HepG2 (cell line): ENCODE data around the gene ACTN4. TPM values are rescaled to one million over a fixed set of nuclear protein-coding genes. Genes with fewer than 3 reads are reported as not detected.

ENCODE experiments used
- ARNT ChIP-seq: fragments of 450-650 bp; IDR thresholded peaks from 2 replicates; pipeline ENCODE4 v1.6.1; 2017
- BCL6 ChIP-seq: IDR thresholded peaks from 2 replicates; pipeline ENCODE4 v1.6.1; 2016; ENCODE audit warnings: missing genetic modification reagents, missing compliant biosample characterization
- ELF4 ChIP-seq: sonication (generic); formaldehyde crosslinking; IDR thresholded peaks from 2 replicates; pipeline ENCODE4 v1.5.0; 2020; ENCODE audit warnings: missing genetic modification reagents, mild to moderate bottlenecking, moderate library complexity, borderline replicate concordance
- HHEX ChIP-seq: IDR thresholded peaks from 2 replicates; pipeline ENCODE4 v1.6.1; 2016; ENCODE audit warnings: control low read depth
- HNF4G ChIP-seq, 2 experiments: sonication (generic) in 1 of 2; formaldehyde crosslinking in 1 of 2; IDR thresholded peaks; 2 replicates each; pipeline versions ENCODE4 v1.4.0 to v1.6.1; 2011 to 2020; ENCODE audit warnings: borderline replicate concordance in 2 of 2, low read depth in 2 of 2, mild to moderate bottlenecking in 2 of 2, low read length in 1 of 2, missing genetic modification reagents in 1 of 2, moderate library complexity in 1 of 2
- IRF2 ChIP-seq: IDR thresholded peaks from 2 replicates; pipeline ENCODE4 v1.6.1; 2018; ENCODE audit warnings: missing genetic modification reagents, missing compliant biosample characterization
- RORA ChIP-seq: sonication (generic); formaldehyde crosslinking; IDR thresholded peaks from 2 replicates; pipeline ENCODE4 v1.5.0; 2020; ENCODE audit warnings: mild to moderate bottlenecking, missing genetic modification reagents, moderate library complexity
- TEAD3 ChIP-seq: optimal IDR thresholded peaks from 2 replicates; pipeline ENCODE3; 2016; ENCODE audit warnings: borderline replicate concordance
- ZIK1 ChIP-seq: sonication (generic); formaldehyde crosslinking; IDR thresholded peaks from 2 replicates; pipeline ENCODE4 v1.5.0; 2020; ENCODE audit warnings: mild to moderate bottlenecking, low read depth, missing genetic modification reagents, borderline replicate concordance
- ZKSCAN1 ChIP-seq: fragments of 150-350 bp; IDR thresholded peaks from 2 replicates; pipeline ENCODE4 v1.6.1; 2014; ENCODE audit warnings: low read length
- ZNF207 ChIP-seq: fragments of 450-650 bp; IDR thresholded peaks from 2 replicates; pipeline ENCODE4 v1.6.1; 2016; ENCODE audit warnings: antibody characterized with exemption, borderline replicate concordance
- ZNF350 ChIP-seq: sonication (generic); formaldehyde crosslinking; IDR thresholded peaks from 2 replicates; pipeline ENCODE4 v1.4.0; 2020; ENCODE audit warnings: mild to moderate bottlenecking, low read depth, missing genetic modification reagents, borderline replicate concordance
- ZNF460 ChIP-seq: sonication (generic); formaldehyde crosslinking; IDR thresholded peaks from 2 replicates; pipeline ENCODE4 v1.5.1; 2020; ENCODE audit warnings: missing genetic modification reagents, mild to moderate bottlenecking, borderline replicate concordance
- ZNF773 ChIP-seq: sonication (generic); formaldehyde crosslinking; IDR thresholded peaks from 2 replicates; pipeline ENCODE4 v1.4.0; 2020; ENCODE audit warnings: missing genetic modification reagents, borderline replicate concordance
- ZNF781 ChIP-seq: sonication (generic); formaldehyde crosslinking; IDR thresholded peaks from 2 replicates; pipeline ENCODE4 v1.5.1; 2020; ENCODE audit warnings: borderline replicate concordance, mild to moderate bottlenecking, missing genetic modification reagents; ENCODE audit errors: not compliant biosample characterization
- ZNF782 ChIP-seq: sonication (generic); formaldehyde crosslinking; IDR thresholded peaks from 2 replicates; pipeline ENCODE4 v1.4.0; 2020; ENCODE audit warnings: missing genetic modification reagents, mild to moderate bottlenecking, borderline replicate concordance
- polyA plus RNA-seq, 8 experiments: library from polyadenylated mRNA; depleted of rRNA in 3 of 8; stranded (reverse) in 7 of 8; unstranded in 1 of 8; fragments of >200 nt; fragmentation: Illumina TruSeq in 4 of 8; extraction: Trizol in 4 of 8; gene quantifications; 2 replicates each; pipeline versions ENCODE4 v1.2.1 to v1.2.3, GENCODE V29; 2011 to 2016; ENCODE audit warnings: low read depth in 4 of 8, missing spikeins in 1 of 8, mixed read lengths in 1 of 8; ENCODE audit not compliant: insufficient read depth in 1 of 8
- total RNA-seq, 5 experiments: library from RNA; depleted of rRNA; stranded (reverse); fragments of >200 nt; fragmentation: Illumina TruSeq; extraction: Trizol; gene quantifications; 2 replicates each; pipeline ENCODE4 v1.2.3, GENCODE V29; 2016; ENCODE audit warnings: low read depth in 1 of 5
- TF ChIP-seq, protein P1 (sequence below): sonication (generic); formaldehyde crosslinking; IDR thresholded peaks from 2 replicates; pipeline ENCODE4 v1.8.1; 2022; ENCODE audit warnings: mild to moderate bottlenecking, missing genetic modification reagents
- TF ChIP-seq, protein P2 (sequence below): sonication (generic); formaldehyde crosslinking; conservative IDR thresholded peaks from 2 replicates; pipeline ENCODE4 v1.4.0; 2020; ENCODE audit warnings: mild to moderate bottlenecking, missing genetic modification reagents, moderate library complexity
- TF ChIP-seq, protein P3 (sequence below): sonication (generic); formaldehyde crosslinking; IDR thresholded peaks from 2 replicates; pipeline ENCODE4 v1.4.0; 2020; ENCODE audit warnings: missing genetic modification reagents
- TF ChIP-seq, protein P4 (sequence below): sonication (generic); formaldehyde crosslinking; IDR thresholded peaks from 2 replicates; pipeline ENCODE4 v1.5.0; 2020; ENCODE audit warnings: missing genetic modification reagents, mild to moderate bottlenecking, borderline replicate concordance
- TF ChIP-seq, protein P5 (sequence below): sonication (generic); formaldehyde crosslinking; IDR thresholded peaks from 2 replicates; pipeline ENCODE4 v1.4.0; 2020; ENCODE audit warnings: mild to moderate bottlenecking, missing genetic modification reagents

The ACTN4 gene
- total and polyA plus RNA-seq, 2 of the 13 experiments (the other 11 are each of a cell fraction or from before 2014, with no cell fraction given) = 171 to 192 TPM

GRCh38 chr19:38701455-38702063, 54.1 kb downstream of the ACTN4 start (continued):
- TF ChIP-seq, protein P1, sequence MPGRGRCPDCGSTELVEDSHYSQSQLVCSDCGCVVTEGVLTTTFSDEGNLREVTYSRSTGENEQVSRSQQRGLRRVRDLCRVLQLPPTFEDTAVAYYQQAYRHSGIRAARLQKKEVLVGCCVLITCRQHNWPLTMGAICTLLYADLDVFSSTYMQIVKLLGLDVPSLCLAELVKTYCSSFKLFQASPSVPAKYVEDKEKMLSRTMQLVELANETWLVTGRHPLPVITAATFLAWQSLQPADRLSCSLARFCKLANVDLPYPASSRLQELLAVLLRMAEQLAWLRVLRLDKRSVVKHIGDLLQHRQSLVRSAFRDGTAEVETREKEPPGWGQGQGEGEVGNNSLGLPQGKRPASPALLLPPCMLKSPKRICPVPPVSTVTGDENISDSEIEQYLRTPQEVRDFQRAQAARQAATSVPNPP (CRISPR knock-in tag) = peak; percentile 9; the same call in 1 of the 2 replicates
- TF ChIP-seq HNF4G (IDR thresholded peaks at IDR 0.05; ENCODE audit: borderline replicate concordance, low read depth, low read length) = peak; percentile 100
- TF ChIP-seq HNF4G (CRISPR knock-in tag; IDR thresholded peaks at IDR 0.05; ENCODE audit: borderline replicate concordance, low read depth) = peak; percentile 100
- TF ChIP-seq TEAD3 = peak; percentile 78
- 0 out of 2 replicates have a peak, but pooled peaks have one; percentile 51 for TF ChIP-seq ELF4 (CRISPR knock-in tag)
- TF ChIP-seq, protein P2, sequence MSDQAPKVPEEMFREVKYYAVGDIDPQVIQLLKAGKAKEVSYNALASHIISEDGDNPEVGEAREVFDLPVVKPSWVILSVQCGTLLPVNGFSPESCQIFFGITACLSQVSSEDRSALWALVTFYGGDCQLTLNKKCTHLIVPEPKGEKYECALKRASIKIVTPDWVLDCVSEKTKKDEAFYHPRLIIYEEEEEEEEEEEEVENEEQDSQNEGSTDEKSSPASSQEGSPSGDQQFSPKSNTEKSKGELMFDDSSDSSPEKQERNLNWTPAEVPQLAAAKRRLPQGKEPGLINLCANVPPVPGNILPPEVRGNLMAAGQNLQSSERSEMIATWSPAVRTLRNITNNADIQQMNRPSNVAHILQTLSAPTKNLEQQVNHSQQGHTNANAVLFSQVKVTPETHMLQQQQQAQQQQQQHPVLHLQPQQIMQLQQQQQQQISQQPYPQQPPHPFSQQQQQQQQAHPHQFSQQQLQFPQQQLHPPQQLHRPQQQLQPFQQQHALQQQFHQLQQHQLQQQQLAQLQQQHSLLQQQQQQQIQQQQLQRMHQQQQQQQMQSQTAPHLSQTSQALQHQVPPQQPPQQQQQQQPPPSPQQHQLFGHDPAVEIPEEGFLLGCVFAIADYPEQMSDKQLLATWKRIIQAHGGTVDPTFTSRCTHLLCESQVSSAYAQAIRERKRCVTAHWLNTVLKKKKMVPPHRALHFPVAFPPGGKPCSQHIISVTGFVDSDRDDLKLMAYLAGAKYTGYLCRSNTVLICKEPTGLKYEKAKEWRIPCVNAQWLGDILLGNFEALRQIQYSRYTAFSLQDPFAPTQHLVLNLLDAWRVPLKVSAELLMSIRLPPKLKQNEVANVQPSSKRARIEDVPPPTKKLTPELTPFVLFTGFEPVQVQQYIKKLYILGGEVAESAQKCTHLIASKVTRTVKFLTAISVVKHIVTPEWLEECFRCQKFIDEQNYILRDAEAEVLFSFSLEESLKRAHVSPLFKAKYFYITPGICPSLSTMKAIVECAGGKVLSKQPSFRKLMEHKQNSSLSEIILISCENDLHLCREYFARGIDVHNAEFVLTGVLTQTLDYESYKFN = peak; percentile 99
- no peak for TF ChIP-seq ZNF207
- TF ChIP-seq, protein P3, sequence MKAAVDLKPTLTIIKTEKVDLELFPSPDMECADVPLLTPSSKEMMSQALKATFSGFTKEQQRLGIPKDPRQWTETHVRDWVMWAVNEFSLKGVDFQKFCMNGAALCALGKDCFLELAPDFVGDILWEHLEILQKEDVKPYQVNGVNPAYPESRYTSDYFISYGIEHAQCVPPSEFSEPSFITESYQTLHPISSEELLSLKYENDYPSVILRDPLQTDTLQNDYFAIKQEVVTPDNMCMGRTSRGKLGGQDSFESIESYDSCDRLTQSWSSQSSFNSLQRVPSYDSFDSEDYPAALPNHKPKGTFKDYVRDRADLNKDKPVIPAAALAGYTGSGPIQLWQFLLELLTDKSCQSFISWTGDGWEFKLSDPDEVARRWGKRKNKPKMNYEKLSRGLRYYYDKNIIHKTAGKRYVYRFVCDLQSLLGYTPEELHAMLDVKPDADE = 0 out of 2 replicates have a peak, but pooled peaks have one; percentile 53
- TF ChIP-seq ZNF773 (CRISPR knock-in tag) = no peak
- no peak for TF ChIP-seq HHEX (CRISPR knock-in tag)
- TF ChIP-seq ZNF781 (CRISPR knock-in tag) = no peak
- TF ChIP-seq ZNF460 (CRISPR knock-in tag) = peak; percentile 18; the same call in 1 of the 2 replicates
- peak; percentile 75 for TF ChIP-seq ZIK1
- TF ChIP-seq, protein P4, sequence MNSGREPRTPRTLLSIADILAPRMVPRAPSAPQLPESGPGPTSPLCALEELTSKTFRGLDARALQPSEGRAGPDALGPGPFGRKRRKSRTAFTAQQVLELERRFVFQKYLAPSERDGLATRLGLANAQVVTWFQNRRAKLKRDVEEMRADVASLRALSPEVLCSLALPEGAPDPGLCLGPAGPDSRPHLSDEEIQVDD (CRISPR knock-in tag) = no peak
- TF ChIP-seq ZKSCAN1 = no peak
- 0 out of 2 replicates have a peak, but pooled peaks have one; percentile 80 for TF ChIP-seq ZNF782 (CRISPR knock-in tag)
- peak; percentile 77 for TF ChIP-seq BCL6
- TF ChIP-seq RORA (CRISPR knock-in tag) = no peak
- no peak for TF ChIP-seq ARNT
- TF ChIP-seq ZNF350 (CRISPR knock-in tag) = peak; percentile 90
- peak; percentile 68 for TF ChIP-seq IRF2 (CRISPR knock-in tag)
- TF ChIP-seq, protein P5, sequence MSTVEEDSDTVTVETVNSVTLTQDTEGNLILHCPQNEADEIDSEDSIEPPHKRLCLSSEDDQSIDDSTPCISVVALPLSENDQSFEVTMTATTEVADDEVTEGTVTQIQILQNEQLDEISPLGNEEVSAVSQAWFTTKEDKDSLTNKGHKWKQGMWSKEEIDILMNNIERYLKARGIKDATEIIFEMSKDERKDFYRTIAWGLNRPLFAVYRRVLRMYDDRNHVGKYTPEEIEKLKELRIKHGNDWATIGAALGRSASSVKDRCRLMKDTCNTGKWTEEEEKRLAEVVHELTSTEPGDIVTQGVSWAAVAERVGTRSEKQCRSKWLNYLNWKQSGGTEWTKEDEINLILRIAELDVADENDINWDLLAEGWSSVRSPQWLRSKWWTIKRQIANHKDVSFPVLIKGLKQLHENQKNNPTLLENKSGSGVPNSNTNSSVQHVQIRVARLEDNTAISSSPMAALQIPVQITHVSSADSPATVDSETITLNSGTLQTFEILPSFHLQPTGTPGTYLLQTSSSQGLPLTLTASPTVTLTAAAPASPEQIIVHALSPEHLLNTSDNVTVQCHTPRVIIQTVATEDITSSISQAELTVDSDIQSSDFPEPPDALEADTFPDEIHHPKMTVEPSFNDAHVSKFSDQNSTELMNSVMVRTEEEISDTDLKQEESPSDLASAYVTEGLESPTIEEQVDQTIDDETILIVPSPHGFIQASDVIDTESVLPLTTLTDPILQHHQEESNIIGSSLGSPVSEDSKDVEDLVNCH (CRISPR knock-in tag) = no peak
